BJ (cell line): ENCODE data around the gene PRM1. TPM values are rescaled to one million over a fixed set of nuclear protein-coding genes. Genes with fewer than 3 reads are reported as not detected.

ENCODE experiments used
- CTCF ChIA-PET: fragments of 350-600 bp; formaldehyde crosslinking; extraction: SDS; loops from one replicate; lab custom pipeline; 2021; ENCODE audit warnings: antibody characterized with exemption, inconsistent platforms; lab: Yijun Ruan, JAX
- POLR2A ChIA-PET: fragments of 300-600 bp; sonication (Branson Sonifier 250); formaldehyde crosslinking; extraction: SDS; loops from one replicate; lab custom pipeline; 2021; ENCODE audit warnings: antibody characterized with exemption; lab: Charles Lee
- DNase-seq: peaks from one replicate; pipeline ENCODE4 v3.0.0-alpha.2; 2011; ENCODE audit warnings: low read depth
- H3K27me3 ChIP-seq: 2 replicates; pipeline ENCODE4 v1.6.0; 2011; ENCODE audit warnings: low read length; ENCODE audit not compliant: control insufficient read depth, insufficient read depth
- H3K36me3 ChIP-seq: 2 replicates; pipeline ENCODE4 v1.5.1; 2011; ENCODE audit warnings: low read length; ENCODE audit not compliant: control insufficient read depth, insufficient read depth
- H3K4me3 ChIP-seq: 2 replicates; pipeline ENCODE4 v1.5.1; 2011; ENCODE audit warnings: low read depth, mild to moderate bottlenecking, control low read depth, low read length
- CTCF ChIP-seq: IDR thresholded peaks from 2 replicates; pipeline ENCODE4 v1.5.1; 2011; ENCODE audit warnings: low read depth, mild to moderate bottlenecking, control low read depth, inconsistent platforms, low read length, moderate library complexity; ENCODE audit not compliant: insufficient read depth
- polyA plus RNA-seq: library from polyadenylated mRNA; depleted of rRNA; stranded (reverse); fragments of >200 nt; gene quantifications from 2 replicates; pipeline ENCODE4 v1.2.3, GENCODE V29; 2011

The PRM1 gene
- polyA plus RNA-seq, 1 experiment = not detected

- no peak for TF ChIP-seq CTCF
- ChIA-PET CTCF (interaction anchor here (0.6 to 1.6 kb wide), 2 partner anchors 21 to 42 kb away, joined by 3 to 6 read pairs; partner anchors contain the start of gene SOCS1), POLR2A (no interaction called here)
- no peak for DNase-seq
- no peaks in the 10 kb centered on the region for H3K36me3 ChIP-seq
- peaks cover 2% of the 10 kb centered on the region; the same call in 1 of the 2 replicates for H3K27me3 ChIP-seq
- H3K4me3 ChIP-seq = no peak overlapping the region
These were observed 3.4 kb downstream of the PRM1 start for GRCh38 chr16:11277607-11278337.

GRCh38 chr16:11276896-11277593 is 4.1 kb downstream of the PRM1 start:
- ChIA-PET CTCF (interaction anchor here (1.6 kb wide), 1 partner anchor 20 kb away, joined by 6 read pairs; the partner anchor contains the start of gene SOCS1), POLR2A (no interaction called here)
- DNase-seq = no peak

GRCh38 chr16:11276143-11276895 is 4.8 kb downstream of the PRM1 start, which contains the start of gene PRM2:
TSS of gene PRM2 (minus strand) at chr16:11276480. CDS start at chr16:11276370, 110 bp downstream.
- POLR2A ChIA-PET = no interaction called here

More at GRCh38 chr16:11276896-11277593, 4.1 kb downstream of the PRM1 start:
- H3K27me3 ChIP-seq = peaks cover 2% of the 10 kb centered on the region; the same call in 1 of the 2 replicates
- TF ChIP-seq CTCF = no peak
- no peak overlapping the region for H3K4me3 ChIP-seq
- no peaks in the 10 kb centered on the region for H3K36me3 ChIP-seq

GRCh38 chr16:11274964-11275363 is 6.2 kb downstream of the PRM1 start:
- Histone ChIP-seq H3K36me3 (no peaks in the 10 kb centered on the region), H3K4me3 (no peak overlapping the region), H3K27me3 (peaks cover 2% of the 10 kb centered on the region; the same call in 1 of the 2 replicates)
- no peak for DNase-seq
- ChIA-PET CTCF (no interaction called here), POLR2A (no interaction called here)
- TF ChIP-seq CTCF = no peak

More at GRCh38 chr16:11276143-11276895, 4.8 kb downstream of the PRM1 start, which contains the start of gene PRM2:
- TF ChIP-seq CTCF = no peak
- no peak within 1 kb of the TSS for H3K4me3 ChIP-seq
- DNase-seq = no peak
- H3K27me3 ChIP-seq = peaks cover 2% of the 10 kb centered on the region; the same call in 1 of the 2 replicates
- CTCF ChIA-PET = no interaction called here
- H3K36me3 ChIP-seq = no peaks in the 10 kb centered on the region
